NOMO-1 treated with DMSO at 0.1 percent for 48 hours (cell line): ENCODE data around the gene OR4N5.
"Not testable (repeated sequence)": the region's sequence is repeated elsewhere in the genome, so short reads cannot be mapped to it uniquely, and the experiment has no call there.

Experiments used
- DNase-seq: peaks from one replicate; lab custom pipeline; 2025; ENCODE audit not compliant: unreplicated experiment; lab: John Stamatoyannopoulos, UW

Gene OR4N5, protein sequence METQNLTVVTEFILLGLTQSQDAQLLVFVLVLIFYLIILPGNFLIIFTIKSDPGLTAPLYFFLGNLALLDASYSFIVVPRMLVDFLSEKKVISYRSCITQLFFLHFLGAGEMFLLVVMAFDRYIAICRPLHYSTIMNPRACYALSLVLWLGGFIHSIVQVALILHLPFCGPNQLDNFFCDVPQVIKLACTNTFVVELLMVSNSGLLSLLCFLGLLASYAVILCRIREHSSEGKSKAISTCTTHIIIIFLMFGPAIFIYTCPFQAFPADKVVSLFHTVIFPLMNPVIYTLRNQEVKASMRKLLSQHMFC

DNA sequence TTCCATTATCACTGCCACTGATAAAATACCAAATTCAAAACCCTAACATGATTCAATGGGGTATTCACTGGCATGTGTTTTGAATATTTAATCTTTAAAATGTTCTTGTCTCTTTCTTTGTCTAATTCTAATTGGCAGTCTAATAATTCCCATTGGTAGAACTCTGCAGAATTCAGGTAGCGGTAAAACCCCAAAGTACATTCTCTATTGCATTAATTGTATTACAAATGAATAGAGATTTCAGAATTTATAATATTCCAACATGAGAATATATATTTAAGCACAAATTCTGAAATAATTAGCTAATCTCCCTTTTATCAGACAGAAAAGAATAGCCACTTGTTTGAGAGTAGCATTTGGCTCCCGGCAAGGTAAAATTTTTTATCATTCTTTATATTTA lies at the start of gene OR4N5:
OR4N5 (plus strand) TSS at position 301 of the 400 bp plus-strand sequence. CDS start 4,916 bp downstream, outside the sequence.
- DNase-seq: no peak

DNA sequence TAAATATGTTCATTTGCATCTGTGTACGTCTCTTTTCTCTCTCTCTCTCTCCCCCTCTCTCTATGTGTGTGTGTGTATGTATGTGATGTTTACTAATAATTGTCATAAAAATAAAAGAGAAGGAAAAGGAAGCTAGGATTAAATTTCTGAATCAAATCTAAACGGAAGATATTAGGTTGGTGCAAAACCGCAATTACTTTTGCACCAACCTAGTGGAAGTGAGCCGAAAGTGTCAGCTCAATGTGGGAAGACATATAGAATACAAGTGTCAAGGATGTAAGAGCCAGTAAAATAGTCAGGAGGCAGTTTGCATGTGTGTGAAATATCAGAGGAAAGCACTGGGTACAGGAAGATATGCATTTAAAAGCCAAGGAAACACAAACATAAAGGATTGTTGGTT lies 46.6 kb upstream of the OR4N5 start:
- DNase-seq: no peak

DNA sequence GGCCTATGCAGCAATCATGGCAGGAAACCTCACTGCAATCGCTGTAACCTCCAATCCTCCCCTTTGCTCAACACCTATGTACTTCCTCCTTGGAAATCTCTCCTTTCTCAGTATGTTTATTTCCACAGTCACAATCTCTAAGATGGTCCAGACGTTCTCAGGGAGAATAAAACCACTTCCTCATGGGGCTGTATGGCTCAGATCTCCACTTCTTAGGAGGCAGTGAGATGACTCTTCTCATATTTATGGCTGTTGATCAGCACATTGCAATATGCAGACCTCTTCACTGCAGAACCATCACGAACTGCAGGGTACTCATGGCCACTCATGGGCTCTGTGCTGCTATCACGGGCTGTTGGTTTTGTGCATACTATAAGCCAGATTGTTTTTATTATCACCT lies 45.2 kb upstream of the OR4N5 start:
- peak; percentile 81 for DNase-seq

GRCh38 chr14:20098926-20099770 lies 39.5 kb upstream of the OR4N5 start:
- not testable (repeated sequence) for DNase-seq

DNA sequence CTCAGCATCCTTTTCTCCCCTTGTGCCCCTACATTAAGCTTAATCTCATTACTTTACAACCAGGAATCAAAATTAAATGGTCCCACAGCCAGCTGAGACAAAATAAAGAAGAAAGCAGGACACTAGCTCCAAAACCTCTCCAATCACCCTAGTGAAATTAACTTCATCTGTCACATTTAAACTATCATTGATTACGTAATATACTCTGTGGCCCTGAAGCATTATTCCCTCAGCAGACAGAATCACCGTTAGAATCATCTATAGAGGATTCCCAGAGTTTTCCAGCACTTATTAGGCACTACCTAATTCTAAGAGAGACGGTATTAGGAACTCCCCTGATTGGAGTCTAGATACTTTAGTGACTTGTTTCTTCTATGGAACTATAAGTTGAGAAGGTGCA lies 28.2 kb upstream of the OR4N5 start, which contains the start of gene OR4K17:
OR4K17 (plus strand) TSS at position 302 of the 400 bp plus-strand sequence. CDS start 6,761 bp downstream, outside the sequence.
- no peak for DNase-seq

- DNase-seq: no peak
Observed at GRCh38 chr14:20112321-20112720, 26.3 kb upstream of the OR4N5 start.

- DNase-seq: no peak
Observed at GRCh38 chr14:20116748-20117147, 21.9 kb upstream of the OR4N5 start.

DNA sequence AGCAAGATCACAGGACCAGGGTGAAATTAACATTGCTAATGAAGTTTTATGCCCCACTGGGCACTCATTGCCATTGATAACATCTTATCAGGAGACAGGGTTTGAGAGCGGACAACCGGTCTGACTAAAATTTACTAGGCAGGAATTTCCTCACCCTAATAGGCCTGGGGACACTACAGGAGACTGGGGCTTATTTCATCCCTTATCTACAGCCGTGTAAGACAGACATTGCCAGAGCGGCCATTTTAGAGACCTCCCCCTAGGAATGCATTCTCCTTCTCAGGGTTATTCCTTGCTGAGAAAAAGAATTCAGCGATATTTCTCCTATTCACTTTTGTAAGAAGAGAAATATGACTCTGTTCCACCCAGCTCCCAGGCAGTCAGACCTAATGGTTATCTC lies 19.8 kb upstream of the OR4N5 start:
- no peak for DNase-seq

DNA sequence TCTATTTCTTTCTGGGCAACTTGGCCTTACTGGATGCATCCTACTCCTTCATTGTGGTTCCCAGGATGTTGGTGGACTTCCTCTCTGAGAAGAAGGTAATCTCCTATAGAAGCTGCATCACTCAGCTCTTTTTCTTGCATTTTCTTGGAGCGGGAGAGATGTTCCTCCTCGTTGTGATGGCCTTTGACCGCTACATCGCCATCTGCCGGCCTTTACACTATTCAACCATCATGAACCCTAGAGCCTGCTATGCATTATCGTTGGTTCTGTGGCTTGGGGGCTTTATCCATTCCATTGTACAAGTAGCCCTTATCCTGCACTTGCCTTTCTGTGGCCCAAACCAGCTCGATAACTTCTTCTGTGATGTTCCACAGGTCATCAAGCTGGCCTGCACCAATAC lies 5.3 kb downstream of the OR4N5 start:
- DNase-seq: no peak

GRCh38 chr14:20144820-20145219 lies 6.2 kb downstream of the OR4N5 start:
- DNase-seq: no peak

GRCh38 chr14:20164462-20164861 lies 25.8 kb downstream of the OR4N5 start:
- DNase-seq: no peak

DNA sequence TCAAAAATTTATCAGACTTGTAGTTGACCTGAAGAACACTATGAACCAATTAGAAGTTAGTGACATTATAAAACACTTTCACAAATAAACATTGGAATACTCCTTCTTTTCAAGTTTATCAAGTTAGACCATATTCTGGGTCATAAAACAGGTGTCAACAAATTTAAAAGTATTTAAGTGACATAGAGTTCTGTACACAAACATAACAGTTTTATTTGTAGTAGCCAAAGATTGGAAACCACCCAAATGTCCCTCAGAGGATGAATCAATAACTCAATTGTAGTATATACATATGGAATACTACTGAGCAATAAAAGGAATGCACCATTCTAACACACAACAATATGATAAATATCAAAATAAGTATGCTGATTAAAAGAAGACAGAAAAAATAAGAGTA lies 28.5 kb downstream of the OR4N5 start:
- no peak for DNase-seq

DNA sequence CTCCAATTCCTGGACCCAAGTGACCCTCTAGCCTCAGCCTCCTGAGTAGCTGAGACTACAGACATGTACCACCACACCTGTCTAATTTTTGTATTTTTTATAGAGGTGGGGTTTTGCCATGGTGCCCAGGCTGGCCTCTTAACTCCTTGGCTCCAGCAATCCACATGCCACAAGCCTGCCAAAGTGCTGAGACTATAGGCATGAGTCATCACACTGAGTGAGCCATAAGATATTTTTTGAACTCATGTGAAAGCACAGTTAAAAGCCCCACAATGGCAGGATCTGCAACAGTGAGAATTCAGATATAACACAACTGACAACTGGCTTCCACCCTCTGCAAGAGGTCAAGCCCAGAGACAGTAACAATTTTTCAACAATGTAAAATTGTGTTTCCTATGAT lies 31.2 kb downstream of the OR4N5 start:
- not testable (repeated sequence) for DNase-seq

GRCh38 chr14:20174205-20174604 lies 35.6 kb downstream of the OR4N5 start:
- not testable (repeated sequence) for DNase-seq

DNA sequence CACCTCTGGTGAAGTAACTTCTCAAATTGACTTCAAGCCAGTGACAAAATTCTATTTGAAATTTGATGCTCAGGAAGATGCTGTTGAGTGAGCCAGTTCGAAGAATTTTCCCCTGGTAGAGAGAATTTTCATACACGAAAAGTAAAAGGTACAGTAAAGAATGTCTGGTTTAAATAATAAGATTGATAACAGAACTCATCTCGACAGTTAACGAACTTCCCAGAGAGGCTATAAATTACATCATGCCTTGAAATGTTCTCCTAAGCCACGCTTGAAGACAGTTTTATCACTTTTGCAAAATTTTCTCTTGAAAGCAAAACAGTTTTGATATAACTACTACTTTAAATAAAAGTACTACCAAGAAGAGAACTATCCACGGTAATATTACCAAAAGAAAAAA lies 37.7 kb downstream of the OR4N5 start:
- no peak for DNase-seq

DNA sequence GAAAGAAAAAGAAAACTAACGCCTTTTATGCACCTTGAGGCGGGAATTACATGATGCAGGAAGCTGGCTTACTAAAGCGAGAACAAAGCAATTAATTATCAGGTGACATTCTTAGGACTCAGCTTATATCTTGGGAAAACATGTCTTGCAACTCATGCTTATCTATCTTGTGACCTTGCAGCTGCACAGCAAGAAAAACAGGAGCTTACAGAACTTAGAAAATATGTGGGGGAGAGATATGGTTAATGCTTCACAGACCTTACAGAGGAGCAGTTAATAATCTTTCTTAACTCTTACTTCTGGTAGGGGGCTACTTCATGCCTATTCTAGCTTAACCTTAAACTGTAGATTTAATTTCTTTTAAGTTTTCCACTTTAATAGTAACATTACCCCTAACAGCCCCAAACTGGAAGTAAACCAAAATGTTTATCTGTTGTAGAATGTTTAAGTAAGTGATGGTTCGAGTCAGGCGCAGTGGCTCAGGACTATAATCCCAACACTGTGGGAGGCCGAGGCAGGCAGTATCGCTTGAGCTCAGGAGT lies 38.9 kb downstream of the OR4N5 start:
- no peak for DNase-seq

- peak; percentile 83 for DNase-seq
Observed at GRCh38 chr14:20179218-20179617, 40.6 kb downstream of the OR4N5 start.

DNA sequence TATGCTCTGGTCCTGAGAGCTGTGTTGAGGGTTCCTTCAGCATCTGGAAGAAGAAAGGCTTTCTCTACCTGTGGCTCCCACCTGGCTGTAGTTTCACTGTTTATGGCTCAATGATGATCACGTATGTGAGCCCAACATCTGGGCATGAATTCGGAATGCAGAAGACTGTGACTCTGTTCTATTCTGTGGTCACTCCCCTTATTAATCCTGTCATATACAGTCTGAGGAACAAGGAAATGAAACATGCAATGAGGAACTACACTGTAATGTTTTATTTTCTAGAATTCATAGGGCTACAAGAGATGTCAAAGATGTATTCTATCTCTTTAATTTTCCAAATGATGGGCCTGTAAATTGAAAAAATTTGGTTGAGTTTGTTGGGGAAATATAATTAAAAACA lies 41.3 kb downstream of the OR4N5 start:
- peak; percentile 91 for DNase-seq

GRCh38 chr14:20180486-20180885 lies 41.9 kb downstream of the OR4N5 start:
- DNase-seq: peak; percentile 53

DNA sequence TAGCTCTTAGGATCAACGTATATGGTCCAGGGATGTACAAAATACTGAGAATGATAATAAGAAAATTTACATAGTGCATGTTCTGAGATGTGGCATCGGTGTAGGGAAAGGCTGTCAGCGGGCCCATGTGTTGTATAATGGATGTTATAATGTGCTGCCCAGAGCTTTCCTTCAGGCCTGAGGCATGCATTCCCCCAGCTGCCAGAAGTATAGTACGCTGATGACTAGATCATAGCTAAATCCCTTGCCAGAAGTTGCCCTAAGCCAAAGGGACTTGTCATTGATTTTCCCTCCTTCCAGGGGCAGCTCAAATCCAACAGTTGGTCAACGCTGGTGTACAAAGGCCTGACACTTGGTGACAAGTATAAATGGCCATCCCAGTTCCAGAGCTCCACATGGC lies 45.6 kb downstream of the OR4N5 start:
- DNase-seq: no peak

- DNase-seq: no peak
Observed at GRCh38 chr14:20190596-20190995, 52.0 kb downstream of the OR4N5 start, which contains the start of gene OR11G2. TSS of gene OR11G2 (plus strand) at chr14:20190896. CDS start at chr14:20197438, 6,542 bp downstream.

DNA sequence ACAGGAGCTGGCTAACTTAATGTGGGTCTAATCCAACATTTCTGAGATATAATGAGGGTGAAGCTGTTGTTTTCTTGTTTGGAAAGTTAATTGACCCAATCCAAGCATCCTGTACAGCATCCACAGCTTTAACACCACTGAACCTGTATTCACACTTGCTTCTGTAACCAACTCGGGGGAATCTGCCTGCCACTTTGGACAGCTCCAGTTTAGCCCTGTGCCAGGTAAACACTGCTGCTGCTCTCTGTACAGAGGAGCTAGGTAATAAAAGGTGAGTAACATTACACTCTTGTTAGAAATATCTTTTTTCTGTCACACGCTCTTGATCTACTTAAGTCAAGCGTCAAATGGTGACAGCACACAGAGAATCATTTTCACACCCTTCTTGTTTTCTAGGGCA lies 52.8 kb downstream of the OR4N5 start:
- no peak for DNase-seq
